ENCODE data around the gene ZFAND3.

- no peak for TF ChIP-seq POLR2AphosphoS5 (IDR thresholded peaks at IDR 0.05; ENCODE audit: low read depth, low read length)
- TF ChIP-seq POLR2A (IDR thresholded peaks at IDR 0.05; ENCODE audit: low read depth, low read length) = no peak
- TF ChIP-seq TAF1 (IDR thresholded peaks at IDR 0.05; ENCODE audit: borderline replicate concordance, low read depth, low read length) = no peak
Observed at GRCh38 chr6:38027685-38028373, 208.3 kb downstream of the ZFAND3 start.
